Hematopoietic multipotent progenitor cell (in vitro differentiated cells): ENCODE data around the gene BSG. TPM values are rescaled to one million over a fixed set of nuclear protein-coding genes. Genes with fewer than 3 reads are reported as not detected.

Source experiments
- total RNA-seq: library from RNA; depleted of rRNA; stranded (reverse); fragments of >200 nt; gene quantifications from one replicate; pipeline ENCODE4 v1.2.3, GENCODE V29; 2012

The BSG gene
- total RNA-seq, 1 donor: 254 TPM

Other genes starting within 250 kb of the BSG start
- gene MIER2, start 227.8 kb upstream of the BSG start, total RNA-seq: 10.5 TPM
- gene C2CD4C, start 163.4 kb upstream of the BSG start, total RNA-seq: not detected
- gene SHC2, start 111.6 kb upstream of the BSG start, total RNA-seq: under 0.01 TPM
- 0.27 TPM for gene MADCAM1, start 76.1 kb upstream of the BSG start, total RNA-seq
- 59.0 TPM for gene TPGS1, start 65.1 kb upstream of the BSG start, total RNA-seq
- gene CDC34, start 40.8 kb upstream of the BSG start, total RNA-seq: 49.3 TPM
- 0.27 TPM for gene GZMM, start 28.5 kb upstream of the BSG start, total RNA-seq
- under 0.01 TPM for gene HCN2, start 17.3 kb downstream of the BSG start, total RNA-seq
- gene POLRMT, start 60.9 kb downstream of the BSG start, total RNA-seq: 50.9 TPM
- under 0.01 TPM for gene FGF22, start 67.3 kb downstream of the BSG start, total RNA-seq
- 50.1 TPM for gene RNF126, start 90.6 kb downstream of the BSG start, total RNA-seq
- gene FSTL3, start 103.8 kb downstream of the BSG start, total RNA-seq: 7.5 TPM
- gene PRSS57, start 122.9 kb downstream of the BSG start, total RNA-seq: 829 TPM
- 15.6 TPM for gene PALM, start 136.3 kb downstream of the BSG start, total RNA-seq
- 0.27 TPM for gene MISP, start 178.5 kb downstream of the BSG start, total RNA-seq
- 348 TPM for gene PTBP1, start 224.9 kb downstream of the BSG start, total RNA-seq
- 5.9 TPM for gene PLPPR3, start 249.4 kb downstream of the BSG start, total RNA-seq